Measurements from ENCODE around the gene CCL13.

The CCL13 gene

DNA sequence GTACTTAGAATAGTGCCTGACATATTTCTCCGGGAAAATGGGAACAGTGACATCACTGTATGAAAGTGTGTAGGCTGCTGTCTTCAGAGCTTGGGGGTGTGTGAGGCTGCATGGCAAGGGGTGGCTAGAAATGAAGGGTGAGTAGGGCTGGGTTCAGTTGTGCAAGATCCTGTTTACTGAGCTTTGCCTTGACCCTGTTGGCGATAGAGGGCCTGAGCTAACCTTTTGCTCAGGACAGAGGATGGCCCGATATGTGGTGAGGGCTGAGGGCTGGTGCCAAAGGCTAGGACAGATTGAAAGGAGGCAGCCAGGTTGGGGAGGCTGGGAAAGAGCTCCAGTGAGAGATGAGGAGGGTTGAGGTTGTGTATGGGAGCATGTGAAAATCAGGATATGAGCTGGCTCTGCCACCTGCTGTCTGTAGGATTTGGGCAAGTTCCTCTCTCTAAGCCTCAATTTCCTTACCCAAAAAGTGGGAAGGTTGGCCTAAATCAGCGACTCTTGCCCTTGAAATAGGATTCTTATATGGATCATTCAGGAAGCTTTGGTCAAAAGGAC, 12.7 kb downstream of the CCL13 start:
- 72% methylated on average over 4 of the region's 4 CpGs for WGBS, 2 experiments
- Histone ChIP-seq H3K4me3 (ENCODE audit: insufficient read depth, low read depth, low read length) (no peak overlapping the region), H3K9me3 (ENCODE audit: control insufficient read depth, low read length) (no peaks in the 10 kb centered on the region), H3K36me3 (ENCODE audit: control insufficient read depth, insufficient read depth, low read length) (no peaks in the 10 kb centered on the region), H3K4me1 (ENCODE audit: control insufficient read depth, insufficient read depth, low read length) (no peaks in the 10 kb centered on the region), H3K27me3 (ENCODE audit: control insufficient read depth, insufficient read depth, low read length, poor library complexity, severe bottlenecking) (no peaks in the 10 kb centered on the region), H3K27ac (ENCODE audit: insufficient read depth, low read depth, low read length, poor library complexity, severe bottlenecking) (no peak overlapping the region)

DNA sequence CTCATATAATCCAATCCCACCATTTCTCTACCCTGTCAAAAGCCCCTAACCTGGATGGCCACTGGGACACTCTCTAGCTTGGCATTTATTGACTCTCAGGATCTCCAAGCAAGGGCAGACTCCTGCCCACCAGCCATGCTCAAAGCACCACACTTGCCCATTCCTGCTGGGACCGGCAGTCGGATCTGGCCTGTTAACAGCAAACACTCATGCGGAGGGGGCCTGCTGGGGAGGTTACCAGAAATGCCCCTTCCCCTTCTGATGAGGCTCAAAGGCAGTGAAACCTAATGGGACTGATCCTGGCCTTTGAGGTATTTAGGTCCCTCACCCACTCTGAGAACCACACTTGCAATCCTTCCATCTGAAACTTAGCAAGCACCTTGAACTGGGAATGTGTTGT, 13.3 kb downstream of the CCL13 start:
- no peak overlapping the region for H3K27ac ChIP-seq (ENCODE audit: insufficient read depth, low read depth, low read length, poor library complexity, severe bottlenecking)
- WGBS, 2 experiments: 86 to 93% methylated on average over 3 of the region's 3 CpGs
- no peaks in the 10 kb centered on the region for H3K36me3 ChIP-seq (ENCODE audit: control insufficient read depth, insufficient read depth, low read length)
- no peak overlapping the region for H3K4me3 ChIP-seq (ENCODE audit: insufficient read depth, low read depth, low read length)
- no peaks in the 10 kb centered on the region for H3K4me1 ChIP-seq (ENCODE audit: control insufficient read depth, insufficient read depth, low read length)
- no peaks in the 10 kb centered on the region for H3K27me3 ChIP-seq (ENCODE audit: control insufficient read depth, insufficient read depth, low read length, poor library complexity, severe bottlenecking)
- no peaks in the 10 kb centered on the region for H3K9me3 ChIP-seq (ENCODE audit: control insufficient read depth, low read length)

- Histone ChIP-seq H3K27me3 (ENCODE audit: control insufficient read depth, insufficient read depth, low read length, poor library complexity, severe bottlenecking) (no peaks in the 10 kb centered on the region), H3K4me3 (ENCODE audit: insufficient read depth, low read depth, low read length) (no peak overlapping the region), H3K4me1 (ENCODE audit: control insufficient read depth, insufficient read depth, low read length) (no peaks in the 10 kb centered on the region), H3K36me3 (ENCODE audit: control insufficient read depth, insufficient read depth, low read length) (no peaks in the 10 kb centered on the region), H3K27ac (ENCODE audit: insufficient read depth, low read depth, low read length, poor library complexity, severe bottlenecking) (no peak overlapping the region), H3K9me3 (ENCODE audit: control insufficient read depth, low read length) (no peaks in the 10 kb centered on the region)
- WGBS, 2 experiments: 92 to 95% methylated on average over 5 of the region's 5 CpGs
Observed at GRCh38 chr17:34370376-34370996, 14.2 kb downstream of the CCL13 start.

GRCh38 chr17:34370997-34371395, 14.7 kb downstream of the CCL13 start:
- no peaks in the 10 kb centered on the region for H3K27me3 ChIP-seq (ENCODE audit: control insufficient read depth, insufficient read depth, low read length, poor library complexity, severe bottlenecking)
- H3K27ac ChIP-seq (ENCODE audit: insufficient read depth, low read depth, low read length, poor library complexity, severe bottlenecking): no peak overlapping the region
- H3K9me3 ChIP-seq (ENCODE audit: control insufficient read depth, low read length): no peaks in the 10 kb centered on the region
- H3K4me1 ChIP-seq (ENCODE audit: control insufficient read depth, insufficient read depth, low read length): no peaks in the 10 kb centered on the region
- 87 to 90% methylated on average over 3 of the region's 3 CpGs for WGBS, 2 experiments
- H3K36me3 ChIP-seq (ENCODE audit: control insufficient read depth, insufficient read depth, low read length): no peaks in the 10 kb centered on the region
- no peak overlapping the region for H3K4me3 ChIP-seq (ENCODE audit: insufficient read depth, low read depth, low read length)

DNA sequence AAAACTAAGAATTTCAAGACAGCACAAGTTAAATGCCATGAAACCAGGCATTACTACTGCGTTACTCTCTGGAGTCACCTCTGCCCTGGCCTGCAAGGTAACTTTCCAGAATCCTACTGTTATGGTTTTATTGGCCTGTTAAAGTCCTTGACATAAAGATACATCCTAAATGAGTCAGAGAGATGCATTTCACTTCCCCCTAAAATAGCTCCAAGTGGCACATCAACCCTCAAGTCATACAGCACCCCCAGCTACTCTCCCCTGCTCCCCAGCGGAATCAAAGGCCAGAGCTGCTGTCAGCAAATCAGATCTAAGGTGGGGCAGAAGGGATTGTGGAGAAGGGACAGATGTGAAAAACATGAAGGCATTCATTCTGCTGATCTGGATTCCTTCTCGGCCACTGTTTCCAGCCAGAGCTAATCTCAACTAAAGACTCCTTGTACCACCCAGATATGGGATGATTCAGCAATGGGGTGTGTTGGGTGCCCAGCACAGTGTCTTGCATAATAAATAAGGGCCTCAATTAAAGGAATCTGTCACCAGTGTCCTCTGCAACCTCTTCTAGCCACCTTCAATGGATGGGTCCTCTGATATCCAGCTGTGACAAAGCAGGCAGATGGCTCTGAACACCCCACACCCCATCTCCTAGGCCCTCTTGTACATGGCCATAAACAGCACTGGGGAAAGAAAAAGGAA, 15.3 kb downstream of the CCL13 start:
- 97 to 98% methylated on average over 3 of the region's 3 CpGs for WGBS, 2 experiments
- Histone ChIP-seq H3K27ac (ENCODE audit: insufficient read depth, low read depth, low read length, poor library complexity, severe bottlenecking) (no peak overlapping the region), H3K36me3 (ENCODE audit: control insufficient read depth, insufficient read depth, low read length) (no peaks in the 10 kb centered on the region), H3K27me3 (ENCODE audit: control insufficient read depth, insufficient read depth, low read length, poor library complexity, severe bottlenecking) (no peaks in the 10 kb centered on the region), H3K9me3 (ENCODE audit: control insufficient read depth, low read length) (no peaks in the 10 kb centered on the region), H3K4me1 (ENCODE audit: control insufficient read depth, insufficient read depth, low read length) (no peaks in the 10 kb centered on the region), H3K4me3 (ENCODE audit: insufficient read depth, low read depth, low read length) (no peak overlapping the region)

DNA sequence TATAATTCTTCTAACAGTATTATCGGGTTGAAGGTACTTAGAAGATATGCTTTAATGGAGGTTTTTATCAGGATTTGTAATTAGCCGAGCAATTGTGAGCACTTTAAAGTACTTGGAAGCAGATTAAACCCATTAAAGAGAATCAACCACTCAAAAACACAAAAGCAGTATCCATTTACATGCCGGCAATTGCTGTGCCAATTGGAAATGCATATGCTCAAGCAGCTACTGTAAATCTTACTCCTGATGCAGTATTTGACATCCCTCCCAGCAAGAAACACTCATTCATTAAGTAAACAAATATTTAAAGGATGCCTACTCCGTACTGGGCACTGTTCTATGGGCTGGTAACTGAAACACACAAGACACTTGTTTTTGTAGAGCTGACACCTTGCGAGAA, 18.2 kb downstream of the CCL13 start:
- H3K27me3 ChIP-seq (ENCODE audit: control insufficient read depth, insufficient read depth, low read length, poor library complexity, severe bottlenecking): no peaks in the 10 kb centered on the region
- H3K27ac ChIP-seq (ENCODE audit: insufficient read depth, low read depth, low read length, poor library complexity, severe bottlenecking): no peak overlapping the region
- no peaks in the 10 kb centered on the region for H3K9me3 ChIP-seq (ENCODE audit: control insufficient read depth, low read length)
- H3K4me1 ChIP-seq (ENCODE audit: control insufficient read depth, insufficient read depth, low read length): no peaks in the 10 kb centered on the region
- H3K4me3 ChIP-seq (ENCODE audit: insufficient read depth, low read depth, low read length): no peak overlapping the region
- WGBS, 2 experiments: 89 to 92% methylated on average over 4 of the region's 5 CpGs
- H3K36me3 ChIP-seq (ENCODE audit: control insufficient read depth, insufficient read depth, low read length): no peaks in the 10 kb centered on the region

DNA sequence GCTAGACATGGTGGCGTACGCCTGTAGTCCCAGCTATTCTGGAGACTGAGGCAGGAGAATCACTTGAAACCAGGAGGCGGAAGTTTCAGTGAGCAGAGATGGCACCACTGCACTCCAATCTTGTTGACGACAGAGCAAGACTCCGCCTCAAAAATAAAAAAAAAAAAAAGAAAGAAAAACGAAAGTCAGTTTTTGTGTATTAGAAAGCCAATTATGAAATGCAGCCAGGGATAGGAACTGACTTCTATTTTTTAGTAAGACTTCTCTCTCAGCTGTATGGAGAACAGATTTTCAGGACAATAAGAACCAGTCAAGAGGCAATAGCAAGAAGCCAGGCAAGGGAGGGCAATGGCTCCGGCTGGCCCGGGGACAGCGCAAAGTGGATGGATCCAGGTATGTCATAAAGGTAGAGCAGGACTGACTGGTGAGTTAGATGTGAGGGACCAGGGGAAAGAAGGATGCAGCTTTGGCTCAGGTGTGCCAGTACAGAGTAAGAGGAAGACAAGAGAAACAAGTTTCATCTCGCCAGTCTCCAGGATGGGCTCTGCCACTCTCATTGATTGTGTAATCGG, 19.2 kb downstream of the CCL13 start:
- H3K27me3 ChIP-seq (ENCODE audit: control insufficient read depth, insufficient read depth, low read length, poor library complexity, severe bottlenecking): no peaks in the 10 kb centered on the region
- WGBS, 2 experiments: 92 to 95% methylated on average over 11 of the region's 11 CpGs
- H3K36me3 ChIP-seq (ENCODE audit: control insufficient read depth, insufficient read depth, low read length): no peaks in the 10 kb centered on the region
- H3K9me3 ChIP-seq (ENCODE audit: control insufficient read depth, low read length): no peaks in the 10 kb centered on the region
- no peak overlapping the region for H3K27ac ChIP-seq (ENCODE audit: insufficient read depth, low read depth, low read length, poor library complexity, severe bottlenecking)
- no peak overlapping the region for H3K4me3 ChIP-seq (ENCODE audit: insufficient read depth, low read depth, low read length)
- no peaks in the 10 kb centered on the region for H3K4me1 ChIP-seq (ENCODE audit: control insufficient read depth, insufficient read depth, low read length)

GRCh38 chr17:34377078-34377823, 21.0 kb downstream of the CCL13 start:
- Histone ChIP-seq H3K27ac (ENCODE audit: insufficient read depth, low read depth, low read length, poor library complexity, severe bottlenecking) (no peak overlapping the region), H3K27me3 (ENCODE audit: control insufficient read depth, insufficient read depth, low read length, poor library complexity, severe bottlenecking) (no peaks in the 10 kb centered on the region), H3K36me3 (ENCODE audit: control insufficient read depth, insufficient read depth, low read length) (no peaks in the 10 kb centered on the region), H3K4me3 (ENCODE audit: insufficient read depth, low read depth, low read length) (no peak overlapping the region), H3K9me3 (ENCODE audit: control insufficient read depth, low read length) (no peaks in the 10 kb centered on the region), H3K4me1 (ENCODE audit: control insufficient read depth, insufficient read depth, low read length) (no peaks in the 10 kb centered on the region)
- 92 to 95% methylated on average over 3 of the region's 3 CpGs for WGBS, 2 experiments

DNA sequence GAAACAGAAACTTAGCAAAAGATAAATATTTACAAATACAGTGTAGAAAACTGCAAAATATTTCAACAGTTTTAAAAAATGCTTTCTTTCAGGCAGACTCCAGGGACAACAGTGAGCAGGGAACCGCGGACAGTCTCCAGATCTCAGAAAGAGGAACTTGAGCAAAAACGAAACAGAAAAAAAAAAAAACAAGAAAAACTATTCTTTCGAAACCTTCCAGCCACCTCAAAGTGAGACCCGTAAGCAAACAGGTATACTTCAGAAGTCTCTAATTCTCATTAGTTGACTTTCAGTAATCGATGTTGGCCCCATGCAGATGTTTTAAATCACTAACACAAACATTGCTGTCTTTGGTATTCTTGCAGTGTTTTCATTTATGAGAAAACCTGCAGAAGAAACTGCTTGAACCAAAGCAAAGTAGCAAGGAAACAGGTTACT, 22.4 kb downstream of the CCL13 start:
- H3K4me1 ChIP-seq (ENCODE audit: control insufficient read depth, insufficient read depth, low read length): no peaks in the 10 kb centered on the region
- H3K4me3 ChIP-seq (ENCODE audit: insufficient read depth, low read depth, low read length): no peak overlapping the region
- WGBS, 2 experiments: 82% methylated on average over 6 of the region's 6 CpGs

GRCh38 chr17:34379868-34380267, 23.6 kb downstream of the CCL13 start:
- H3K36me3 ChIP-seq (ENCODE audit: control insufficient read depth, insufficient read depth, low read length): no peaks in the 10 kb centered on the region
- no peaks in the 10 kb centered on the region for H3K9me3 ChIP-seq (ENCODE audit: control insufficient read depth, low read length)
- no peaks in the 10 kb centered on the region for H3K27me3 ChIP-seq (ENCODE audit: control insufficient read depth, insufficient read depth, low read length, poor library complexity, severe bottlenecking)
- 93% methylated on average over 4 to 5 of the region's 5 CpGs for WGBS, 2 experiments
- H3K27ac ChIP-seq (ENCODE audit: insufficient read depth, low read depth, low read length, poor library complexity, severe bottlenecking): no peak overlapping the region
- no peak overlapping the region for H3K4me3 ChIP-seq (ENCODE audit: insufficient read depth, low read depth, low read length)
- H3K4me1 ChIP-seq (ENCODE audit: control insufficient read depth, insufficient read depth, low read length): no peaks in the 10 kb centered on the region

More for the DNA sequence above, 22.4 kb downstream of the CCL13 start:
- Histone ChIP-seq H3K27me3 (ENCODE audit: control insufficient read depth, insufficient read depth, low read length, poor library complexity, severe bottlenecking) (no peaks in the 10 kb centered on the region), H3K9me3 (ENCODE audit: control insufficient read depth, low read length) (no peaks in the 10 kb centered on the region), H3K36me3 (ENCODE audit: control insufficient read depth, insufficient read depth, low read length) (no peaks in the 10 kb centered on the region), H3K27ac (ENCODE audit: insufficient read depth, low read depth, low read length, poor library complexity, severe bottlenecking) (no peak overlapping the region)
